GM21367 (cell line): ENCODE results near the gene FNDC3A.

Experiments used
- ATAC-seq: cut with Tn5 transposase; IDR thresholded peaks from one replicate; pipeline ENCODE4 v1.9.1; 2021; ENCODE audit not compliant: unreplicated experiment

The FNDC3A gene

GRCh38 chr13:48975856-48976575 is at the start of gene FNDC3A:
Gene FNDC3A, plus strand, starts transcription at chr13:48975912. Its CDS starts 30,279 bp downstream, at chr13:49006191.
- ATAC-seq = peak; percentile 49

- no peak for ATAC-seq
Observed at GRCh38 chr13:48928757-48929430, 46.8 kb upstream of the FNDC3A start.

GRCh38 chr13:48930918-48931317 is 44.8 kb upstream of the FNDC3A start:
- no peak for ATAC-seq

GRCh38 chr13:48938308-48938943 is 37.3 kb upstream of the FNDC3A start:
- no peak for ATAC-seq

GRCh38 chr13:48939728-48940127 is 36.0 kb upstream of the FNDC3A start:
- no peak for ATAC-seq

GRCh38 chr13:48942131-48942530 is 33.6 kb upstream of the FNDC3A start:
- no peak for ATAC-seq

- ATAC-seq = no peak
Observed at GRCh38 chr13:48944221-48944620, 31.5 kb upstream of the FNDC3A start.

- no peak for ATAC-seq
Observed at GRCh38 chr13:48945626-48946025, 30.1 kb upstream of the FNDC3A start.

GRCh38 chr13:48946163-48946562 is 29.5 kb upstream of the FNDC3A start:
- ATAC-seq = no peak

- ATAC-seq = no peak
Observed at GRCh38 chr13:48949566-48950500, 25.9 kb upstream of the FNDC3A start.

- no peak for ATAC-seq
Observed at GRCh38 chr13:48950501-48950875, 25.2 kb upstream of the FNDC3A start.

GRCh38 chr13:48954081-48954480 is 21.6 kb upstream of the FNDC3A start:
- ATAC-seq = no peak

GRCh38 chr13:48955536-48955935 is 20.2 kb upstream of the FNDC3A start:
- no peak for ATAC-seq

- no peak for ATAC-seq
Observed at GRCh38 chr13:48961379-48961778, 14.3 kb upstream of the FNDC3A start.

- ATAC-seq = no peak
Observed at GRCh38 chr13:48962281-48962680, 13.4 kb upstream of the FNDC3A start.

- no peak for ATAC-seq
Observed at GRCh38 chr13:48965736-48966135, 10.0 kb upstream of the FNDC3A start.

- ATAC-seq = no peak
Observed at GRCh38 chr13:48969685-48970084, 6.0 kb upstream of the FNDC3A start.

- no peak for ATAC-seq
Observed at GRCh38 chr13:48973845-48974431, 1.8 kb upstream of the FNDC3A start.

GRCh38 chr13:48975101-48975855 is 434 bp upstream of the FNDC3A start:
- peak; percentile 6 for ATAC-seq
